ENCODE results near the gene ANKIB1.

ANKIB1 gene

GRCh38 chr7:92268921-92269320, 23.1 kb downstream of the ANKIB1 start:
- DNase-seq (ENCODE audit: low read depth in 2 of 2), result no peak

- DNase-seq (ENCODE audit: low read depth in 2 of 2), result no peak
Measured at GRCh38 chr7:92275327-92275726, 29.6 kb downstream of the ANKIB1 start.

GRCh38 chr7:92276460-92276864, 30.7 kb downstream of the ANKIB1 start:
- DNase-seq (ENCODE audit: low read depth in 2 of 2), result no peak

GRCh38 chr7:92279396-92280031, 33.7 kb downstream of the ANKIB1 start:
- no peak for DNase-seq (ENCODE audit: low read depth in 2 of 2)

- no peak for DNase-seq (ENCODE audit: low read depth in 2 of 2)
Measured at GRCh38 chr7:92281031-92281430, 35.3 kb downstream of the ANKIB1 start.

GRCh38 chr7:92282221-92282814, 36.5 kb downstream of the ANKIB1 start:
- no peak for DNase-seq (ENCODE audit: low read depth in 2 of 2)

GRCh38 chr7:92282930-92283329, 37.2 kb downstream of the ANKIB1 start:
- DNase-seq (ENCODE audit: low read depth in 2 of 2), result no peak

GRCh38 chr7:92289321-92289720, 43.5 kb downstream of the ANKIB1 start:
- DNase-seq (ENCODE audit: low read depth in 2 of 2), result no peak

GRCh38 chr7:92292981-92293380, 47.2 kb downstream of the ANKIB1 start:
- DNase-seq (ENCODE audit: low read depth in 2 of 2), result no peak

GRCh38 chr7:92293896-92294590, 48.3 kb downstream of the ANKIB1 start:
- DNase-seq (ENCODE audit: low read depth in 2 of 2), result no peak

GRCh38 chr7:92295391-92295790, 49.6 kb downstream of the ANKIB1 start:
- DNase-seq (ENCODE audit: low read depth in 2 of 2), result no peak

- no peak for DNase-seq (ENCODE audit: low read depth in 2 of 2)
Measured at GRCh38 chr7:92296235-92296634, 50.5 kb downstream of the ANKIB1 start.

GRCh38 chr7:92296880-92297445, 51.2 kb downstream of the ANKIB1 start:
- DNase-seq (ENCODE audit: low read depth in 2 of 2), result no peak

- no peak for DNase-seq (ENCODE audit: low read depth in 2 of 2)
Measured at GRCh38 chr7:92297736-92298135, 52.0 kb downstream of the ANKIB1 start.

GRCh38 chr7:92303761-92304160, 58.0 kb downstream of the ANKIB1 start:
- no peak for DNase-seq (ENCODE audit: low read depth in 2 of 2)

- DNase-seq (ENCODE audit: low read depth in 2 of 2), result no peak
Measured at GRCh38 chr7:92304406-92304893, 58.7 kb downstream of the ANKIB1 start.

- no peak for DNase-seq (ENCODE audit: low read depth in 2 of 2)
Measured at GRCh38 chr7:92306153-92306552, 60.4 kb downstream of the ANKIB1 start.

GRCh38 chr7:92313055-92313454, 67.3 kb downstream of the ANKIB1 start:
- DNase-seq (ENCODE audit: low read depth in 2 of 2), result no peak

GRCh38 chr7:92319243-92319642, 73.5 kb downstream of the ANKIB1 start:
- DNase-seq (ENCODE audit: low read depth in 2 of 2), result no peak

- DNase-seq (ENCODE audit: low read depth in 2 of 2), result no peak
Measured at GRCh38 chr7:92325173-92325572, 79.4 kb downstream of the ANKIB1 start.

- DNase-seq (ENCODE audit: low read depth in 2 of 2), result no peak
Measured at GRCh38 chr7:92325858-92326257, 80.1 kb downstream of the ANKIB1 start.

- DNase-seq (ENCODE audit: low read depth in 2 of 2), result no peak
Measured at GRCh38 chr7:92330835-92331438, 85.2 kb downstream of the ANKIB1 start.

Measured in activated CD4-positive, alpha-beta T cell treated with anti-CD3 and anti-CD28 coated beads for 24 hours (primary cell).